ENCODE results near the gene S100A7. TPM values are rescaled to one million over a fixed set of nuclear protein-coding genes. Genes with fewer than 3 reads are reported as not detected.

The S100A7 gene
- total and polyA plus RNA-seq, 9 of the 15 experiments (the other 6 are each of a cell fraction or from before 2014, with no cell fraction given) = not detected

DNA sequence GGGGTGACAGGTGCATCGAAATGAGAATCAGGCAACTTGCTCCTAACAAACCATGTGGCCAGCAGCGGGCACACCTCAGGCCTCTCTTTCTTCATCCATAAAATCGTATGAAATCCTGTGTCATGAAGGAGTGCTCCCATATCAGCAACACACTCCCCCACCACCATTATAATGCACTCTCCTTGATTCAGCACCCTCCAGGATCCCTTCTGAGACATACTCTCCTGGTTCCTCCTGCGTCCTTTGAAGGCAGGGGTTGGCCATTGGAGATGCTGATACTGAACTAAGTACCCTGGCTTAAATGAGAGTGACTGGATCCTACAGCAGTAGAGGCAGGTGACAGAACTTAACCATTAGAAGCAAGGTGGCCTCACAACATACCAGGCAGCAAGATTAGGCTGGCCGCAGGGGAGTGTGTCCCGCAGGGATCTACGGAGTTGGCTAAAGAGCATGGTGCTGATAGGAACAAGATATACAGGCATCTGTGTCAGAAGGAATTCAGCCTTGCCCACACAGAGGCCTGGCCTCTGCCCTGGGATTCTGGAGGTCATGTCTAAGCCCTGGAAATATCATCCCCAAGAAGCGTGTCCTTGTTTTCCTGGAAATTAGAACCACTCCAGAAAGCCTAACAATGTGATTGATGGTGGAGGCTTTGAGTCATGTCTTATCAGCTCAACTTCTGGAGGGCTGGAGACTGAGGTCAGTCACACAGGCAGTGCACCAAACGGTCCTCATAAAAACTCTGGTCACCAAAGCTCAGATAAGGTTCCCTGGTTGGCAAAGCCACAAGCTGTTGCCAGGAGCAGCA, 27.4 kb downstream of the S100A7 start (continued):
- TF ChIP-seq ZNF146 (CRISPR knock-in tag; IDR thresholded peaks at IDR 0.05; ENCODE audit: unreplicated experiment) (no peak), ZNF436 (CRISPR knock-in tag; IDR thresholded peaks at IDR 0.05) (no peak), TGIF2 (CRISPR knock-in tag; IDR thresholded peaks at IDR 0.05) (no peak), STAT5A (IDR thresholded peaks at IDR 0.05; ENCODE audit: borderline replicate concordance, low read length) (peak; percentile 85), SRSF9 (IDR thresholded peaks at IDR 0.05; ENCODE audit: borderline replicate concordance, low read depth, low read length) (no peak), SIX5 (IDR thresholded peaks at IDR 0.05; ENCODE audit: borderline replicate concordance in 1 of 2, insufficient read depth in 1 of 2, low read depth in 1 of 2, low read length in 2 of 2) (no peak), ZNF586 (CRISPR knock-in tag; conservative IDR thresholded peaks at IDR 0.05) (no peak), SREBF1 (IDR thresholded peaks at IDR 0.05; ENCODE audit: borderline replicate concordance, low read depth, low read length) (no peak), EHMT2 (IDR thresholded peaks at IDR 0.05) (peak; percentile 78; the same call in 1 of the 2 replicates), POLR2A (conservative IDR thresholded peaks at IDR 0.05) (no peak)
- TF ChIP-seq, protein P1, sequence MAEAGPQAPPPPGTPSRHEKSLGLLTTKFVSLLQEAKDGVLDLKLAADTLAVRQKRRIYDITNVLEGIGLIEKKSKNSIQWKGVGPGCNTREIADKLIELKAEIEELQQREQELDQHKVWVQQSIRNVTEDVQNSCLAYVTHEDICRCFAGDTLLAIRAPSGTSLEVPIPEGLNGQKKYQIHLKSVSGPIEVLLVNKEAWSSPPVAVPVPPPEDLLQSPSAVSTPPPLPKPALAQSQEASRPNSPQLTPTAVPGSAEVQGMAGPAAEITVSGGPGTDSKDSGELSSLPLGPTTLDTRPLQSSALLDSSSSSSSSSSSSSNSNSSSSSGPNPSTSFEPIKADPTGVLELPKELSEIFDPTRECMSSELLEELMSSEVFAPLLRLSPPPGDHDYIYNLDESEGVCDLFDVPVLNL (CRISPR knock-in tag; IDR thresholded peaks at IDR 0.05; ENCODE audit: low read depth) = no peak
- TF ChIP-seq, protein P2, sequence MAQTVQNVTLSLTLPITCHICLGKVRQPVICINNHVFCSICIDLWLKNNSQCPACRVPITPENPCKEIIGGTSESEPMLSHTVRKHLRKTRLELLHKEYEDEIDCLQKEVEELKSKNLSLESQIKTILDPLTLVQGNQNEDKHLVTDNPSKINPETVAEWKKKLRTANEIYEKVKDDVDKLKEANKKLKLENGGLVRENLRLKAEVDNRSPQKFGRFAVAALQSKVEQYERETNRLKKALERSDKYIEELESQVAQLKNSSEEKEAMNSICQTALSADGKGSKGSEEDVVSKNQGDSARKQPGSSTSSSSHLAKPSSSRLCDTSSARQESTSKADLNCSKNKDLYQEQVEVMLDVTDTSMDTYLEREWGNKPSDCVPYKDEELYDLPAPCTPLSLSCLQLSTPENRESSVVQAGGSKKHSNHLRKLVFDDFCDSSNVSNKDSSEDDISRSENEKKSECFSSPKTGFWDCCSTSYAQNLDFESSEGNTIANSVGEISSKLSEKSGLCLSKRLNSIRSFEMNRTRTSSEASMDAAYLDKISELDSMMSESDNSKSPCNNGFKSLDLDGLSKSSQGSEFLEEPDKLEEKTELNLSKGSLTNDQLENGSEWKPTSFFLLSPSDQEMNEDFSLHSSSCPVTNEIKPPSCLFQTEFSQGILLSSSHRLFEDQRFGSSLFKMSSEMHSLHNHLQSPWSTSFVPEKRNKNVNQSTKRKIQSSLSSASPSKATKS (CRISPR knock-in tag; IDR thresholded peaks at IDR 0.05) = no peak
- TF ChIP-seq, protein P3, sequence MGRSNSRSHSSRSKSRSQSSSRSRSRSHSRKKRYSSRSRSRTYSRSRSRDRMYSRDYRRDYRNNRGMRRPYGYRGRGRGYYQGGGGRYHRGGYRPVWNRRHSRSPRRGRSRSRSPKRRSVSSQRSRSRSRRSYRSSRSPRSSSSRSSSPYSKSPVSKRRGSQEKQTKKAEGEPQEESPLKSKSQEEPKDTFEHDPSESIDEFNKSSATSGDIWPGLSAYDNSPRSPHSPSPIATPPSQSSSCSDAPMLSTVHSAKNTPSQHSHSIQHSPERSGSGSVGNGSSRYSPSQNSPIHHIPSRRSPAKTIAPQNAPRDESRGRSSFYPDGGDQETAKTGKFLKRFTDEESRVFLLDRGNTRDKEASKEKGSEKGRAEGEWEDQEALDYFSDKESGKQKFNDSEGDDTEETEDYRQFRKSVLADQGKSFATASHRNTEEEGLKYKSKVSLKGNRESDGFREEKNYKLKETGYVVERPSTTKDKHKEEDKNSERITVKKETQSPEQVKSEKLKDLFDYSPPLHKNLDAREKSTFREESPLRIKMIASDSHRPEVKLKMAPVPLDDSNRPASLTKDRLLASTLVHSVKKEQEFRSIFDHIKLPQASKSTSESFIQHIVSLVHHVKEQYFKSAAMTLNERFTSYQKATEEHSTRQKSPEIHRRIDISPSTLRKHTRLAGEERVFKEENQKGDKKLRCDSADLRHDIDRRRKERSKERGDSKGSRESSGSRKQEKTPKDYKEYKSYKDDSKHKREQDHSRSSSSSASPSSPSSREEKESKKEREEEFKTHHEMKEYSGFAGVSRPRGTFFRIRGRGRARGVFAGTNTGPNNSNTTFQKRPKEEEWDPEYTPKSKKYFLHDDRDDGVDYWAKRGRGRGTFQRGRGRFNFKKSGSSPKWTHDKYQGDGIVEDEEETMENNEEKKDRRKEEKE (IDR thresholded peaks at IDR 0.05; ENCODE audit: borderline replicate concordance in 1 of 2, control insufficient read depth in 1 of 2, low read depth in 2 of 2, low read length in 1 of 2) = no peak
- TF ChIP-seq, protein P4, sequence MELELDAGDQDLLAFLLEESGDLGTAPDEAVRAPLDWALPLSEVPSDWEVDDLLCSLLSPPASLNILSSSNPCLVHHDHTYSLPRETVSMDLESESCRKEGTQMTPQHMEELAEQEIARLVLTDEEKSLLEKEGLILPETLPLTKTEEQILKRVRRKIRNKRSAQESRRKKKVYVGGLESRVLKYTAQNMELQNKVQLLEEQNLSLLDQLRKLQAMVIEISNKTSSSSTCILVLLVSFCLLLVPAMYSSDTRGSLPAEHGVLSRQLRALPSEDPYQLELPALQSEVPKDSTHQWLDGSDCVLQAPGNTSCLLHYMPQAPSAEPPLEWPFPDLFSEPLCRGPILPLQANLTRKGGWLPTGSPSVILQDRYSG (tag; conservative IDR thresholded peaks at IDR 0.05; ENCODE audit: low read depth) = no peak
- TF ChIP-seq, protein P5, sequence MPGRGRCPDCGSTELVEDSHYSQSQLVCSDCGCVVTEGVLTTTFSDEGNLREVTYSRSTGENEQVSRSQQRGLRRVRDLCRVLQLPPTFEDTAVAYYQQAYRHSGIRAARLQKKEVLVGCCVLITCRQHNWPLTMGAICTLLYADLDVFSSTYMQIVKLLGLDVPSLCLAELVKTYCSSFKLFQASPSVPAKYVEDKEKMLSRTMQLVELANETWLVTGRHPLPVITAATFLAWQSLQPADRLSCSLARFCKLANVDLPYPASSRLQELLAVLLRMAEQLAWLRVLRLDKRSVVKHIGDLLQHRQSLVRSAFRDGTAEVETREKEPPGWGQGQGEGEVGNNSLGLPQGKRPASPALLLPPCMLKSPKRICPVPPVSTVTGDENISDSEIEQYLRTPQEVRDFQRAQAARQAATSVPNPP (IDR thresholded peaks at IDR 0.05; ENCODE audit: borderline replicate concordance, insufficient read depth, insufficient read length) = no peak
- TF ChIP-seq, protein P6, sequence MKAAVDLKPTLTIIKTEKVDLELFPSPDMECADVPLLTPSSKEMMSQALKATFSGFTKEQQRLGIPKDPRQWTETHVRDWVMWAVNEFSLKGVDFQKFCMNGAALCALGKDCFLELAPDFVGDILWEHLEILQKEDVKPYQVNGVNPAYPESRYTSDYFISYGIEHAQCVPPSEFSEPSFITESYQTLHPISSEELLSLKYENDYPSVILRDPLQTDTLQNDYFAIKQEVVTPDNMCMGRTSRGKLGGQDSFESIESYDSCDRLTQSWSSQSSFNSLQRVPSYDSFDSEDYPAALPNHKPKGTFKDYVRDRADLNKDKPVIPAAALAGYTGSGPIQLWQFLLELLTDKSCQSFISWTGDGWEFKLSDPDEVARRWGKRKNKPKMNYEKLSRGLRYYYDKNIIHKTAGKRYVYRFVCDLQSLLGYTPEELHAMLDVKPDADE (conservative IDR thresholded peaks at IDR 0.05; ENCODE audit: control insufficient read depth, low read depth, low read length) = no peak

Measured in K562 (cell line).